HG02678 (cell line): Measurements from ENCODE around the gene FAM107B.
"Not testable (repeated sequence)": the region's sequence is repeated elsewhere in the genome, so short reads cannot be mapped to it uniquely, and the experiment has no call there.

Source experiments
- ATAC-seq: cut with Tn5 transposase; IDR thresholded peaks from one replicate; pipeline ENCODE4 v1.9.1; 2021; ENCODE audit warnings: mild to moderate bottlenecking, moderate library complexity; ENCODE audit not compliant: unreplicated experiment

The FAM107B gene

DNA sequence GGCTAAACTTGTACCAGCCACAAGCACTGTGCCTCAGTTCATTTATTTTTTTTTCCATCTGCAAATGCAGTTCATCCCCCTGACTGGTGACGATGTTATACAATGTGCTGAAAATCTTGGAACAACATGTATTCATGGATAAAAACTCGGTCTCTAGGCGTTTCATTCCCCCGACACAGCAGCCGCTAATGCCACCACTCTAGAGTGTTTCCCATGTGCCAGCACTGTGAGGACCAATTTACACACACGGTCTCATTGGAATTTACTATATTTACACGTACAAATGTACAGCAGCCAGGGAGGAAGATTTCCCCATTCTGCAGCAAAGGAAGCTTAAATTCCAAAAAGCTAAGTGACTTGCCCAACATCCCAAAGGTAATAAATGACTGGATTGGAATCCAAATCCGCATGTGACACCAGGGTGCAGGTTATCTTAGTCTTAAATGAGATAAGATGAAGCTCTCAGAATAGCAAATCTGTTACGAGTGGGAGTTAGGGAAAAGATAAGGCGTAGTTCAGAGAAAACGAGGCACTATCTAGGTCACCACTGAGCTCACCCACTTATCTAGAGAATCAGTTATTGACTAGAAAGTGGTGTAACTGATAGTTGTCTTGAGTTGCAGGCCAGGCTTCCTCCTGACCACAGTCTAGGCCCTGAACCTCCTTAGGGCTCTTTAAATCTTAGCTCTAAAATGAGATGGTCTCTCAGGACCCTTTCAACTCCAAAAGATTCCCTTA lies 36.7 kb downstream of the FAM107B start:
- ATAC-seq, result no peak

DNA sequence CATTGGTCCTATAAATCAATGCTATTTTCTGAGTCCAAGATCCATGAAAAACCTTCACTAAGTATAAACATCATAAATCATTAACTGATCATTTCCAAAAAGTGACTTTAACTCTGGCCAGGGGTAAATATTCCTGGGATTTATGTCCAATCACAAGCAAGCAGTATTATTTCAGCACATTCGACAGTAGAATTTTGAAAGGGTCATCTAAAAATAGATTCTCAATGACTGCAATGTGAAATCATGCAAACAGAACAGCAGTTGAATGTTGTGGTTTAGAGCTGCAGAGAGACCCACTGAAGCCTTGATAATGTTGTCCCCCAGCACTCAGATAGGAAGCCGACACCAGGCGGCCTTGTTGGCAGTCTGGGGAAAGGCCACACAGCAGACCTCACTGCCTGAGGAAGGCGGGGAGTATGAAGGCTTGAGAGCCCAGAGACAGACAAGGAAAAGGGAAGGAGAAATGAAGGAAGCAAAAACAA lies 38.1 kb downstream of the FAM107B start:
- ATAC-seq, result no peak

GRCh38 chr10:14736043-14736442 lies 38.7 kb downstream of the FAM107B start:
- no peak for ATAC-seq

GRCh38 chr10:14731875-14732512 lies 42.7 kb downstream of the FAM107B start:
- no peak for ATAC-seq

DNA sequence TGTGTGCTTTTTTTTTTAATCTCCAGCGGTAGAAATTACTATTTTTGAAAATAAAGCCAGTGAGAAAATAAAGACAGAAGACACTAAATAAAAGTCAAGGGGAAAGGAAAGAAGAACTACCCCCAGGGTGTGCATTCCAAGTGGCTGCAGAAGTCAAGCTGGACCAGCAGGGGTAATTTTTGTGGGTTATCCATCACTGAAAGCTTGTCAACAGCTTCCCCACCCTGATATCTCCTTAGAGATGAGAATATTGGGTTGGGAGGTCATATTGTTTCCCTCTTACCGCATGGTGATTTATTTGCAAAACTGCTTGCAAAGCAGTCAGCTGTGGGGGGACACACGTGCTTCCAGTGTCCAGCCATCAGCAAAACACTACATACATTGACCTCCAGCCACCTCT lies 46.4 kb downstream of the FAM107B start:
- no peak for ATAC-seq

GRCh38 chr10:14727924-14728323 lies 46.8 kb downstream of the FAM107B start:
- no peak for ATAC-seq

DNA sequence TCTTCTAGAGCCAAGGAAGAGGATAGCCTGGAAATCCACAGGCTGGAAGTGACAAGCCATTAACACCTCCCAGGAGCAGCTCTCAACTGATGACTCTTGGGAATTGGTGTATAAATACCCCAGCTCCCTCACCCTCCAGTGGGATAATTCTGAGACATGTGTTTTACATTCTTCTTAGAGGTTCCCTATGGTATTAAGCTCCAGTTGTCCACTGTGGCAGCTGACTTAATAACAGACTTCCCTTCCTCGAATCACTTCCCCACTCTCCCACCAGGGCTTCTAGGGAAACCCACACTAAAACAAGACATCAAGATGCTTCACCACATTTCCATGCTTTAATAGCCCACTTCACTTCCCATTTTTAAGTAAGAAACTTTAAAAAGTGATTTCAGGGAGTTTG lies 47.2 kb downstream of the FAM107B start:
- ATAC-seq, result no peak

DNA sequence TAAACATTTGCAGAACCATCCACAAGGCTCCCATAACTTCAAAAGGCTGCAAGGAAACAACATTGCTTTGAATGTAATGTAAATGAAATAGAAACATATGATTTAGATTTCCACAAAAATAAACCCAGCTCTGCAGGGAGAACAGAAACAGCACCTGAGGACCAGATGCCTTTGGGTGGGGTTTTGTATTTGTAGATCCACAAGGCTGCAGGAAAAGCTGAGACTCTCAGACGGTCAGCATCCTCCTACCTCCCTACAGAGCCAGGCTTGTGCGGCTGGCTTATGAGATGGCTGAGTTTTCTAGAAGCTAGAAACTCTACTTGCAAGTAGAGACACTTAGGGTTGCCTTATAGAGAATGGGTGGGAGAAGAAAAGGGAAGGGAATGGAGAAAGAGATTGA lies 49.8 kb downstream of the FAM107B start:
- ATAC-seq, result no peak

DNA sequence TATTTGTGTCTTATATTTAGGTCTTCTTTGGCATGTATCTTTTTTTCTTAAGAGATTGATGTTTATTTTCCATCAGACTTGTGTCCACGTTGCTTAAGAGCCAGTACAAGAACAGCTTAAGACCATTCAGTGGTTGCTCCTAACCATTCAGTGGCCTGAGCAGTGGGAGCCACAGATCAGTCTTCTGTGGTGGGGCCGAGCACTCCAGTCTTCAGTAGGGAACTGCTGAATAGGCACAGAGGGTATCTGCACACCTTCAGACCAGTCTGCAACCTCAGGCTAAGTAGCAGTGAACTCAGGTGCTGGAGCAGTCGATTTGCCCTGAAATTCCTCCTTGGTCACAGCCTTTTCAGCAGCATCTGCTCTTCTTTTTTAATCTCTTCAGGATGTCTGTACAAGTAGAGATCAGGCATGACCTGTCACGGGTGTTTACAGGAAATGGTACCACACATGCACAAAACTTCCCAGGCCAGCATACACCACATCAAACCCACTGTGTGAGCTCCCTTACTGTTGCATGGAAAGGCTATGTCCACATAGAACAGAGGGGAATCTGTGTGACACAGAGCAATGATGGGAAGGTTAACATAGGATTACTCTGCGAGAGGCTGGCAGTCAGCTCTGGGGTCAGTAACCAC lies 51.5 kb downstream of the FAM107B start:
- ATAC-seq, result no peak

GRCh38 chr10:14717552-14717951 lies 57.1 kb downstream of the FAM107B start:
- no peak for ATAC-seq

DNA sequence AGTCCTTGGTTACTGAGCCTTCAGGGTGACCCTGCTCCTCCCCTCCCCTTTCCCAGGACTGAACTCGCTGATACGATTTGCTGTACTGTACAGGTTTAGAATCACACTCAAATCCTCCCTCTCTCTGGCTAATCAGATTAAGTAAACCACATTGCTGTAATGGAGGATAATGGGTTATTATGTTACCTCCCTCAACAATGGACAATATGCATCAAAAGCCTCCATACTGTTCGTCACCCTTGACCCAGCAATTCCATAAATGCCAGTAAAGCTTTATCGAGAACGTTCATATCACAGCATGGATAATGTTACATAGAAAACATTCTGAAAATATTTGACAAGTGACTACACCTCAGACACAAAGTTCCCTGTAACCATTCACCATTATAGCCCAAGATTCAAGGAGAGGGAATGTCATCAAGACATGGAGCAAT lies 61.7 kb downstream of the FAM107B start:
- no peak for ATAC-seq

- ATAC-seq, result not testable (repeated sequence)
Measured at GRCh38 chr10:14709344-14709743, 65.4 kb downstream of the FAM107B start.

- ATAC-seq, result no peak
Measured at GRCh38 chr10:14707481-14707880, 67.2 kb downstream of the FAM107B start.

- ATAC-seq, result no peak
Measured at GRCh38 chr10:14705548-14706230, 69.0 kb downstream of the FAM107B start.

DNA sequence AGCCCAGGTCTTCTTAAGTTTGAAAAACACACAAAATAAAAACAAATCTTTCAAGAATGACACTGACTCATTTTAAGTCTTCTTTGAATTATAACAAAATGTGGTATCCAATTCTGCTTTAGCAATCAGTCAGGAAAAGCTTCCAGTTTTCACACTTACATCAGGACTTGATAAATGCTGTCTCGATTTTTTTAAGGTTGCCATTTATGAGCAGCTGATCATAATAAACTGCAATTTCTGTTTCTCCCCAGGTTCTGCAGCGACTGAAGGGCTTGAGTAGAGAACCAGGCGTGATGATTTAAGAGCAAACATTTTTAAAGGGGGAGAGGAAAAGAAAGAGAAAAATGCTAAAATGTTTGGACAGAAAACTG lies 71.1 kb downstream of the FAM107B start:
- ATAC-seq, result no peak

GRCh38 chr10:14701466-14701865 lies 73.2 kb downstream of the FAM107B start:
- no peak for ATAC-seq

- no peak for ATAC-seq
Measured at GRCh38 chr10:14700546-14700945, 74.2 kb downstream of the FAM107B start.

- no peak for ATAC-seq
Measured at GRCh38 chr10:14699482-14699881, 75.2 kb downstream of the FAM107B start.

DNA sequence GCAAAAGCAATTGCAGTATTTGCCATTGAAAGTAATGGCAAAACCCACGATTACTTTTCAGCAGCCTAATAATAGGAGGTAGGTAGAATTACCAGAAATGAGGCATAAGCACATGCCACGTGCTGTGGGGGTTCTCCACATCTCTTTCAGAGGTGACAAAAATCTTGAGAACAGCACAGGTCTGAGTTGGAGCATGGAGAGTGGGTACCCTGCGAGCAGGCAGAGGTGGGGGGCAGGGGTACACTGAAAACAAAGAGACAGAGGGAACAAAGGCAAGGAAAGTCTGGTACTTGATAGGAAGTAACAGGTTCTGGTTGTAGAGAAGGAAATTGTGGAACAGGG lies 75.9 kb downstream of the FAM107B start:
- no peak for ATAC-seq

DNA sequence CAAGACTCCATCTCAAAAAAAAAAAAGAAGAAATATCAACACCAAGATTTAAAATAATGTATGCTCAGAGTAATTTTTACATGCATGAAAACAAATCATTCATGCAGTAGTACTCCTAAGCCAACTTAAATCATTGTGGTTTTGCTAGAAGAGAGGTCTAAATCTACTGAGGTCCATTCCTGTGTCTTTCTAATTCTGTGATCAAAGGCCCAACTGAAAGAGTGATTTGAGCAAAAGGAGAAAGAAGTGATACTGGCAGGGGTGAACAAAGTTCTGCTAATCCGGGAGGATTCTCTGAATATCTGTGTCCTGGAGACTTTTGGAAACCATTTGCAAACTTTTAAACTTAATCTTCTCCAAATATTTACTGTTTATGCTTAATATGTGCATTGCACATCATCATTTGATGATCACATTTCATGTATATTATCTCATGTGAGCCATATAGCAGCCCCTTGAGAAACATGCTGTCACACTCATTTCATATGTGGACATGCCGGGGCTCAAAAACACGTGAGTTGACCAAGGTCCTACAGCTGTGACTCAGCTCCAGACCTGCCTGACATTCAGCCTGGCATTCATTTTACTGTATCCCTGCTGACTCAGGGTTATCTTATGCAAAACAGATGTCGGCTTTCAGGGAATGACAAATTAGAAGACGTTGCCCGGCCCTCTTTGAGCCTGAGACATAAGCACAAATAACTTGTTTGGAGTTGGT lies 76.4 kb downstream of the FAM107B start:
- no peak for ATAC-seq

- no peak for ATAC-seq
Measured at GRCh38 chr10:14697281-14697680, 77.4 kb downstream of the FAM107B start.
